Measurements from ENCODE around the gene TYK2. TPM values are rescaled to one million over a fixed set of nuclear protein-coding genes. Genes with fewer than 3 reads are reported as not detected.

Gene TYK2
- total and polyA plus RNA-seq, 2 of the 4 experiments (the other 2 are of a cell fraction), result 40.9 to 97.9 TPM

- Histone ChIP-seq H2AK5ac (ENCODE audit: low read depth, low read length) (no peak overlapping the region), H2BK15ac (ENCODE audit: low read depth, low read length) (no peak overlapping the region)
- in situ Hi-C loops (cut with MboI; ENCODE audit: low sequenced_read_pairs), result no loop called here
Observed at GRCh38 chr19:10344780-10345179, 35.6 kb downstream of the TYK2 start.

More at GRCh38 chr19:10344780-10345179, 35.6 kb downstream of the TYK2 start:
- Histone ChIP-seq H3K4me3 (ENCODE audit: insufficient read depth, low read depth, low read length) (no peak overlapping the region), H3K4me2 (ENCODE audit: low read depth, low read length) (no peak overlapping the region), H3K4me1 (ENCODE audit: control insufficient read depth, insufficient read depth, low read length) (peaks cover 2% of the 10 kb centered on the region; the same call in 1 of the 2 replicates), H2AFZ (replicated peaks; ENCODE audit: low read length, poor library complexity) (no peak overlapping the region), H3K4ac (ENCODE audit: low read depth, low read length) (no peak overlapping the region), H2BK20ac (ENCODE audit: low read depth, low read length) (no peak overlapping the region), H3K27me3 (ENCODE audit: control insufficient read depth, insufficient read depth, low read length) (no peaks in the 10 kb centered on the region), H3K79me1 (ENCODE audit: low read depth in 1 of 2, low read length in 2 of 2) (no peaks in the 10 kb centered on the region), H2BK5ac (ENCODE audit: low read depth, low read length, poor library complexity, severe bottlenecking) (no peak overlapping the region), H3K14ac (replicated peaks; ENCODE audit: low read depth, low read length) (no peak overlapping the region), H4K8ac (ENCODE audit: low read depth in 2 of 2, low read length in 2 of 2) (no peak overlapping the region), H2AK9ac (replicated peaks; ENCODE audit: low read depth, low read length, poor library complexity) (no peak overlapping the region), H4K20me1 (ENCODE audit: insufficient read depth, low read length) (no peaks in the 10 kb centered on the region), H3K9me3 (ENCODE audit: control insufficient read depth, insufficient read depth, low read length) (no peaks in the 10 kb centered on the region), H3K56ac (ENCODE audit: extremely low read depth, insufficient read depth, low read length) (no peak overlapping the region), H3K27ac (ENCODE audit: insufficient read depth, low read length) (no peak overlapping the region), H4K91ac (ENCODE audit: insufficient read depth, low read depth, low read length) (no peak overlapping the region), H3K9me1 (ENCODE audit: insufficient read depth, low read length) (no peaks in the 10 kb centered on the region), H3K36me3 (ENCODE audit: control insufficient read depth, insufficient read depth, low read length) (peaks cover 2% of the 10 kb centered on the region), H3K23ac (ENCODE audit: low read depth, low read length) (no peak overlapping the region), H3K18ac (ENCODE audit: low read depth, low read length) (no peak overlapping the region), H2BK120ac (ENCODE audit: low read depth, low read length) (no peak overlapping the region), H4K5ac (ENCODE audit: low read depth, low read length) (no peak overlapping the region), H3K9ac (ENCODE audit: low read depth, low read length) (no peak overlapping the region)
- dilution Hi-C loops (cut with HindIII; ENCODE audit: low sequenced_read_pairs, unreplicated experiment) (no loop called here), intact Hi-C loops (cut with micrococcal nuclease) (no loop called here)
- POLR2A ChIA-PET (ENCODE audit: unreplicated experiment), result no interaction called here
- BruUV-seq (replicated peaks), result no TSS peak
- no peak for ATAC-seq (ENCODE audit: low read depth)
- DNase-seq, result peak; percentile 39
- CTCF ChIA-PET, result interaction anchor here (0.8 to 1.1 kb wide), 2 partner anchors 40 to 59 kb away, joined by 3 read pairs; partner anchors contain the start of gene CDC37
- no CpG with 5 or more reads among the region's 10 CpGs for WGBS, 2 experiments (ENCODE audit: extremely low coverage in 2 of 2, insufficient read length in 1 of 2)
- TF ChIP-seq RFX5 (IDR thresholded peaks at IDR 0.05; ENCODE audit: low read depth, low read length) (no peak), RCOR1 (IDR thresholded peaks at IDR 0.05; ENCODE audit: insufficient replicate concordance, low read length) (no peak), FOS (IDR thresholded peaks at IDR 0.05; ENCODE audit: low read depth, low read length) (no peak), BHLHE40 (IDR thresholded peaks at IDR 0.05; ENCODE audit: low read depth, low read length) (no peak), ELK1 (IDR thresholded peaks at IDR 0.05; ENCODE audit: borderline replicate concordance, low read depth, low read length) (no peak), CEBPB (IDR thresholded peaks at IDR 0.05; ENCODE audit: low read depth, low read length) (no peak), USF2 (IDR thresholded peaks at IDR 0.05; ENCODE audit: low read depth, low read length) (no peak), SMC3 (IDR thresholded peaks at IDR 0.05; ENCODE audit: low read depth, low read length) (no peak), MAZ (IDR thresholded peaks at IDR 0.05; ENCODE audit: borderline replicate concordance, low read depth, low read length) (no peak), RAD21 (IDR thresholded peaks at IDR 0.05; ENCODE audit: low read length) (no peak), NFE2L2 (IDR thresholded peaks at IDR 0.05; ENCODE audit: low read depth, low read length) (no peak), POLR2A (IDR thresholded peaks at IDR 0.05; ENCODE audit: low read depth, low read length) (no peak), CHD1 (IDR thresholded peaks at IDR 0.05; ENCODE audit: low read depth, low read length) (no peak), MXI1 (IDR thresholded peaks at IDR 0.05; ENCODE audit: borderline replicate concordance, low read depth, low read length) (no peak), CTCF (conservative IDR thresholded peaks at IDR 0.05; ENCODE audit: low read depth, low read length) (no peak), MAFK (IDR thresholded peaks at IDR 0.05; ENCODE audit: low read depth, low read length) (no peak)

Measured in IMR-90 (cell line).